HepG2 (cell line): ENCODE data around the gene CDH22. TPM values are rescaled to one million over a fixed set of nuclear protein-coding genes. Genes with fewer than 3 reads are reported as not detected.

Experiments used
- AKNA ChIP-seq: sonication (generic); formaldehyde crosslinking; IDR thresholded peaks from 2 replicates; pipeline ENCODE4 v1.4.0; 2020; ENCODE audit warnings: missing genetic modification reagents, borderline replicate concordance
- FOXP4 ChIP-seq: sonication (generic); formaldehyde crosslinking; IDR thresholded peaks from 2 replicates; pipeline ENCODE4 v1.4.0; 2020; ENCODE audit warnings: missing genetic modification reagents
- GABPB1 ChIP-seq: IDR thresholded peaks from 2 replicates; pipeline ENCODE4 v1.6.1; 2016; ENCODE audit warnings: mild to moderate bottlenecking, missing genetic modification reagents, moderate library complexity, missing compliant biosample characterization
- HDAC1 ChIP-seq: sonication (generic); formaldehyde crosslinking; IDR thresholded peaks from 2 replicates; pipeline ENCODE4 v1.5.1; 2020; ENCODE audit warnings: mild to moderate bottlenecking, missing genetic modification reagents
- HHEX ChIP-seq: IDR thresholded peaks from 2 replicates; pipeline ENCODE4 v1.6.1; 2016; ENCODE audit warnings: control low read depth
- LBX2 ChIP-seq: sonication (generic); formaldehyde crosslinking; IDR thresholded peaks from 2 replicates; pipeline ENCODE4 v1.5.0; 2020; ENCODE audit warnings: missing genetic modification reagents, mild to moderate bottlenecking, borderline replicate concordance
- SALL2 ChIP-seq: sonication (generic); formaldehyde crosslinking; IDR thresholded peaks from 2 replicates; pipeline ENCODE4 v1.8.1; 2023; ENCODE audit warnings: mild to moderate bottlenecking, missing genetic modification reagents, inconsistent platforms
- SIX1 ChIP-seq: sonication (generic); formaldehyde crosslinking; IDR thresholded peaks from 2 replicates; pipeline ENCODE4 v1.4.0; 2020; ENCODE audit warnings: missing genetic modification reagents, borderline replicate concordance
- SRF ChIP-seq: IDR thresholded peaks from 2 replicates; pipeline ENCODE4 v1.6.1; 2011; ENCODE audit warnings: mild to moderate bottlenecking, low read depth, low read length, moderate library complexity
- THYN1 ChIP-seq: sonication (generic); formaldehyde crosslinking; IDR thresholded peaks from 2 replicates; pipeline ENCODE4 v1.8.1; 2023; ENCODE audit warnings: low read depth, mild to moderate bottlenecking, moderate library complexity, missing genetic modification reagents, borderline replicate concordance
- ZFX ChIP-seq: sonication (generic); formaldehyde crosslinking; IDR thresholded peaks from 2 replicates; pipeline ENCODE4 v1.4.0; 2020; ENCODE audit warnings: mild to moderate bottlenecking, low read depth, missing genetic modification reagents, moderate library complexity
- ZNF20 ChIP-seq: sonication (generic); formaldehyde crosslinking; IDR thresholded peaks from 2 replicates; pipeline ENCODE4 v1.4.0; 2020; ENCODE audit warnings: mild to moderate bottlenecking, moderate library complexity, missing genetic modification reagents
- ZNF460 ChIP-seq: sonication (generic); formaldehyde crosslinking; IDR thresholded peaks from 2 replicates; pipeline ENCODE4 v1.5.1; 2020; ENCODE audit warnings: missing genetic modification reagents, mild to moderate bottlenecking, borderline replicate concordance
- ZNF563 ChIP-seq: sonication (generic); formaldehyde crosslinking; IDR thresholded peaks from 2 replicates; pipeline ENCODE4 v1.8.0; 2022; ENCODE audit warnings: mild to moderate bottlenecking, moderate library complexity, missing genetic modification reagents
- ZNF646 ChIP-seq: sonication (generic); formaldehyde crosslinking; IDR thresholded peaks from 2 replicates; pipeline ENCODE4 v1.9.0; 2021; ENCODE audit warnings: mild to moderate bottlenecking, missing genetic modification reagents
- polyA plus RNA-seq, 8 experiments: library from polyadenylated mRNA; depleted of rRNA in 3 of 8; stranded (reverse) in 7 of 8; unstranded in 1 of 8; fragments of >200 nt; fragmentation: Illumina TruSeq in 4 of 8; extraction: Trizol in 4 of 8; gene quantifications; 2 replicates each; pipeline versions ENCODE4 v1.2.1 to v1.2.3, GENCODE V29; 2011 to 2016; ENCODE audit warnings: low read depth in 4 of 8, missing spikeins in 1 of 8, mixed read lengths in 1 of 8; ENCODE audit not compliant: insufficient read depth in 1 of 8
- total RNA-seq, 5 experiments: library from RNA; depleted of rRNA; stranded (reverse); fragments of >200 nt; fragmentation: Illumina TruSeq; extraction: Trizol; gene quantifications; 2 replicates each; pipeline ENCODE4 v1.2.3, GENCODE V29; 2016; ENCODE audit warnings: low read depth in 1 of 5

The CDH22 gene
- total and polyA plus RNA-seq, 2 of the 13 experiments (the other 11 are each of a cell fraction or from before 2014, with no cell fraction given) = not detected

GRCh38 chr20:46126440-46127056 is 181.8 kb downstream of the CDH22 start (continued):
- TF ChIP-seq ZNF646 (CRISPR knock-in tag) (peak; percentile 59), ZNF460 (CRISPR knock-in tag) (no peak), HDAC1 (CRISPR knock-in tag) (0 out of 2 replicates have a peak, but pooled peaks have one; percentile 37), LBX2 (no peak), ZNF563 (peak; percentile 63; the same call in 1 of the 2 replicates), HHEX (0 out of 2 replicates have a peak, but pooled peaks have one; percentile 7), ZFX (CRISPR knock-in tag) (0 out of 2 replicates have a peak, but pooled peaks have one; percentile 18), SALL2 (no peak), SRF (no peak), AKNA (CRISPR knock-in tag) (no peak), THYN1 (CRISPR knock-in tag) (no peak), SIX1 (CRISPR knock-in tag) (peak; percentile 75; the same call in 1 of the 2 replicates), ZNF20 (CRISPR knock-in tag) (no peak), GABPB1 (CRISPR knock-in tag) (no peak), FOXP4 (CRISPR knock-in tag) (peak; percentile 47; the same call in 1 of the 2 replicates)
